SK-N-SH treated with all-trans-retinoic acid at 6 μM for 48 hours (cell line): ENCODE results near the gene ESYT2.

ENCODE experiments used
- ATAC-seq: fragments of 200-7000 bp; cut with Tn5 transposase; 3 replicates; pipeline ENCODE4 v1.9.1; 2020; ENCODE audit warnings: mild to moderate bottlenecking, moderate library complexity
- BACH2 ChIP-seq: fragments of 250-450 bp; sonication (Bioruptor Pico); IDR thresholded peaks from 2 replicates; pipeline ENCODE4 v1.9.0; 2021; ENCODE audit warnings: mild to moderate bottlenecking, borderline replicate concordance
- CSDC2 ChIP-seq: fragments of 250-450 bp; sonication (Bioruptor Pico); IDR thresholded peaks from 2 replicates; pipeline ENCODE4 v1.5.0; 2020; ENCODE audit warnings: mild to moderate bottlenecking, moderate library complexity
- ESRRG ChIP-seq: fragments of 250-450 bp; sonication (Bioruptor Pico); IDR thresholded peaks from 2 replicates; pipeline ENCODE4 v1.6.1; 2021; ENCODE audit warnings: mild to moderate bottlenecking
- GLIS3 ChIP-seq: fragments of 250-450 bp; sonication (Bioruptor Pico); IDR thresholded peaks from 2 replicates; pipeline ENCODE4 v1.5.0; 2020; ENCODE audit warnings: mild to moderate bottlenecking, moderate library complexity
- OSR1 ChIP-seq: fragments of 250-450 bp; sonication (Bioruptor Pico); IDR thresholded peaks from 2 replicates; pipeline ENCODE4 v1.8.0; 2022; ENCODE audit warnings: moderate library complexity, mild to moderate bottlenecking, inconsistent platforms
- PPARA ChIP-seq: fragments of 250-450 bp; sonication (Bioruptor Pico); IDR thresholded peaks from 2 replicates; pipeline ENCODE4 v1.5.0; 2020; ENCODE audit warnings: mild to moderate bottlenecking, borderline replicate concordance
- RARB ChIP-seq: fragments of 250-450 bp; sonication (Bioruptor Pico); IDR thresholded peaks from 2 replicates; pipeline ENCODE4 v1.8.0; 2021; ENCODE audit warnings: mild to moderate bottlenecking, moderate library complexity
- SNAI2 ChIP-seq: fragments of 250-450 bp; sonication (Bioruptor Pico); IDR thresholded peaks from 2 replicates; pipeline ENCODE4 v1.5.0; 2020; ENCODE audit warnings: mild to moderate bottlenecking, moderate library complexity
- TCF4 ChIP-seq: fragments of 250-450 bp; sonication (Bioruptor Pico); IDR thresholded peaks from 2 replicates; pipeline ENCODE4 v1.8.0; 2021; ENCODE audit warnings: mild to moderate bottlenecking, moderate library complexity, borderline replicate concordance
- TOX ChIP-seq: fragments of 250-450 bp; sonication (Bioruptor Pico); IDR thresholded peaks from 2 replicates; pipeline ENCODE4 v1.8.0; 2021; ENCODE audit warnings: mild to moderate bottlenecking, moderate library complexity, borderline replicate concordance
- ZC3H10 ChIP-seq: fragments of 250-450 bp; sonication (Bioruptor Pico); IDR thresholded peaks from 2 replicates; pipeline ENCODE4 v1.5.1; 2021; ENCODE audit warnings: mild to moderate bottlenecking, moderate library complexity
- ZFP3 ChIP-seq: fragments of 250-450 bp; sonication (Bioruptor Pico); IDR thresholded peaks from 2 replicates; pipeline ENCODE4 v1.5.0; 2020; ENCODE audit warnings: mild to moderate bottlenecking, moderate library complexity
- ZFP30 ChIP-seq: fragments of 450-650 bp; formaldehyde crosslinking; IDR thresholded peaks from 2 replicates; pipeline ENCODE4 v1.5.0; 2022; ENCODE audit warnings: mild to moderate bottlenecking, moderate library complexity
- ZNF565 ChIP-seq: fragments of 450-650 bp; formaldehyde crosslinking; conservative IDR thresholded peaks from 2 replicates; pipeline ENCODE4 v1.5.0; 2020; ENCODE audit warnings: low read depth, mild to moderate bottlenecking, moderate library complexity
- ZNF70 ChIP-seq: fragments of 450-650 bp; formaldehyde crosslinking; IDR thresholded peaks from 2 replicates; pipeline ENCODE4 v1.5.0; 2020; ENCODE audit warnings: mild to moderate bottlenecking, moderate library complexity
- ZNF8 ChIP-seq: fragments of 450-650 bp; formaldehyde crosslinking; IDR thresholded peaks from 2 replicates; pipeline ENCODE4 v1.5.0; 2020; ENCODE audit warnings: mild to moderate bottlenecking, moderate library complexity
- TF ChIP-seq, protein P1 (sequence below): fragments of 250-450 bp; sonication (Bioruptor Pico); IDR thresholded peaks from 2 replicates; pipeline ENCODE4 v1.5.1; 2020; ENCODE audit warnings: low read depth, mild to moderate bottlenecking, moderate library complexity
- TF ChIP-seq, protein P2 (sequence below): fragments of 250-450 bp; sonication (Bioruptor Pico); IDR thresholded peaks from 2 replicates; pipeline ENCODE4 v1.8.0; 2020; ENCODE audit warnings: mild to moderate bottlenecking, moderate library complexity, borderline replicate concordance
- TF ChIP-seq, protein P3 (sequence below): fragments of 250-450 bp; sonication (Bioruptor Pico); IDR thresholded peaks from 2 replicates; pipeline ENCODE4 v1.5.1; 2021; ENCODE audit warnings: mild to moderate bottlenecking, moderate library complexity
- TF ChIP-seq, protein P4 (sequence below): fragments of 250-450 bp; sonication (Bioruptor Pico); IDR thresholded peaks from 2 replicates; pipeline ENCODE4 v1.8.0; 2021; ENCODE audit warnings: low read depth, mild to moderate bottlenecking, moderate library complexity, borderline replicate concordance
- TF ChIP-seq, protein P5 (sequence below): fragments of 250-450 bp; sonication (Bioruptor Pico); IDR thresholded peaks from 2 replicates; pipeline ENCODE4 v1.5.0; 2020; ENCODE audit warnings: mild to moderate bottlenecking, moderate library complexity

ESYT2 gene

DNA sequence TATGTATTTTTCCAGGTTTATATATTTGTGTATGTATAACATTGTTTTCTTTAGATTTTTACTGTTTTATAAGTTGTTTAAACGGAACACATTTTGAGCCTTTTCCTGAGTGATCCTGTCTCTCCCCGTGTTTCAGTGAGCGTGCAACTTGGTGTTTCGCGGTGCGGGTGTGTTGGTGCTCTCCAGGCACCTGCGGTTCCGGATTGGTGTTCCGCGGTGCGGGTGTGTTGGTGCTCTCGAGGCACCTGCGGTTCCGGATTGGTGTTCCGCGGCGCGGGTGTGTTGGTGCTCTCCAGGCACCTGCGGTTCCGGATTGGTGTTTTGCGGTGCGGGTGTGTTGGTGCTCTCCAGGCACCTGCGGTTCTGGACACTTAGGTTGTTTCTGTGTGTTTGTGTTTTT is 47.7 kb upstream of the ESYT2 start:
- TF ChIP-seq, protein P1, sequence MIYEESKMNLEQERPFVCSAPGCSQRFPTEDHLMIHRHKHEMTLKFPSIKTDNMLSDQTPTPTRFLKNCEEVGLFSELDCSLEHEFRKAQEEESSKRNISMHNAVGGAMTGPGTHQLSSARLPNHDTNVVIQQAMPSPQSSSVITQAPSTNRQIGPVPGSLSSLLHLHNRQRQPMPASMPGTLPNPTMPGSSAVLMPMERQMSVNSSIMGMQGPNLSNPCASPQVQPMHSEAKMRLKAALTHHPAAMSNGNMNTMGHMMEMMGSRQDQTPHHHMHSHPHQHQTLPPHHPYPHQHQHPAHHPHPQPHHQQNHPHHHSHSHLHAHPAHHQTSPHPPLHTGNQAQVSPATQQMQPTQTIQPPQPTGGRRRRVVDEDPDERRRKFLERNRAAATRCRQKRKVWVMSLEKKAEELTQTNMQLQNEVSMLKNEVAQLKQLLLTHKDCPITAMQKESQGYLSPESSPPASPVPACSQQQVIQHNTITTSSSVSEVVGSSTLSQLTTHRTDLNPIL (CRISPR knock-in tag): no peak
- TF ChIP-seq BACH2 (CRISPR knock-in tag) (no peak), CSDC2 (CRISPR knock-in tag) (no peak), SNAI2 (no peak), TOX (CRISPR knock-in tag) (no peak), ZFP30 (CRISPR knock-in tag) (no peak), PPARA (CRISPR knock-in tag) (no peak), ZNF565 (CRISPR knock-in tag) (no peak), ZNF8 (CRISPR knock-in tag) (no peak), ZNF70 (CRISPR knock-in tag) (no peak), ESRRG (CRISPR knock-in tag) (no peak), TCF4 (no peak), GLIS3 (CRISPR knock-in tag) (no peak), OSR1 (CRISPR knock-in tag) (no peak)
- TF ChIP-seq, protein P2, sequence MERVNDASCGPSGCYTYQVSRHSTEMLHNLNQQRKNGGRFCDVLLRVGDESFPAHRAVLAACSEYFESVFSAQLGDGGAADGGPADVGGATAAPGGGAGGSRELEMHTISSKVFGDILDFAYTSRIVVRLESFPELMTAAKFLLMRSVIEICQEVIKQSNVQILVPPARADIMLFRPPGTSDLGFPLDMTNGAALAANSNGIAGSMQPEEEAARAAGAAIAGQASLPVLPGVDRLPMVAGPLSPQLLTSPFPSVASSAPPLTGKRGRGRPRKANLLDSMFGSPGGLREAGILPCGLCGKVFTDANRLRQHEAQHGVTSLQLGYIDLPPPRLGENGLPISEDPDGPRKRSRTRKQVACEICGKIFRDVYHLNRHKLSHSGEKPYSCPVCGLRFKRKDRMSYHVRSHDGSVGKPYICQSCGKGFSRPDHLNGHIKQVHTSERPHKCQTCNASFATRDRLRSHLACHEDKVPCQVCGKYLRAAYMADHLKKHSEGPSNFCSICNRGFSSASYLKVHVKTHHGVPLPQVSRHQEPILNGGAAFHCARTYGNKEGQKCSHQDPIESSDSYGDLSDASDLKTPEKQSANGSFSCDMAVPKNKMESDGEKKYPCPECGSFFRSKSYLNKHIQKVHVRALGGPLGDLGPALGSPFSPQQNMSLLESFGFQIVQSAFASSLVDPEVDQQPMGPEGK (CRISPR knock-in tag): no peak
- TF ChIP-seq, protein P3, sequence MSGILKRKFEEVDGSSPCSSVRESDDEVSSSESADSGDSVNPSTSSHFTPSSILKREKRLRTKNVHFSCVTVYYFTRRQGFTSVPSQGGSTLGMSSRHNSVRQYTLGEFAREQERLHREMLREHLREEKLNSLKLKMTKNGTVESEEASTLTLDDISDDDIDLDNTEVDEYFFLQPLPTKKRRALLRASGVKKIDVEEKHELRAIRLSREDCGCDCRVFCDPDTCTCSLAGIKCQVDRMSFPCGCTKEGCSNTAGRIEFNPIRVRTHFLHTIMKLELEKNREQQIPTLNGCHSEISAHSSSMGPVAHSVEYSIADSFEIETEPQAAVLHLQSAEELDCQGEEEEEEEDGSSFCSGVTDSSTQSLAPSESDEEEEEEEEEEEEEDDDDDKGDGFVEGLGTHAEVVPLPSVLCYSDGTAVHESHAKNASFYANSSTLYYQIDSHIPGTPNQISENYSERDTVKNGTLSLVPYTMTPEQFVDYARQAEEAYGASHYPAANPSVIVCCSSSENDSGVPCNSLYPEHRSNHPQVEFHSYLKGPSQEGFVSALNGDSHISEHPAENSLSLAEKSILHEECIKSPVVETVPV: no peak
- TF ChIP-seq, protein P4, sequence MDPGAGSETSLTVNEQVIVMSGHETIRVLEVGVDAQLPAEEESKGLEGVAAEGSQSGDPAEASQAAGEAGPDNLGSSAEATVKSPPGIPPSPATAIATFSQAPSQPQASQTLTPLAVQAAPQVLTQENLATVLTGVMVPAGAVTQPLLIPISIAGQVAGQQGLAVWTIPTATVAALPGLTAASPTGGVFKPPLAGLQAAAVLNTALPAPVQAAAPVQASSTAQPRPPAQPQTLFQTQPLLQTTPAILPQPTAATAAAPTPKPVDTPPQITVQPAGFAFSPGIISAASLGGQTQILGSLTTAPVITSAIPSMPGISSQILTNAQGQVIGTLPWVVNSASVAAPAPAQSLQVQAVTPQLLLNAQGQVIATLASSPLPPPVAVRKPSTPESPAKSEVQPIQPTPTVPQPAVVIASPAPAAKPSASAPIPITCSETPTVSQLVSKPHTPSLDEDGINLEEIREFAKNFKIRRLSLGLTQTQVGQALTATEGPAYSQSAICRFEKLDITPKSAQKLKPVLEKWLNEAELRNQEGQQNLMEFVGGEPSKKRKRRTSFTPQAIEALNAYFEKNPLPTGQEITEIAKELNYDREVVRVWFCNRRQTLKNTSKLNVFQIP (CRISPR knock-in tag): no peak
- no peak for ATAC-seq

DNA sequence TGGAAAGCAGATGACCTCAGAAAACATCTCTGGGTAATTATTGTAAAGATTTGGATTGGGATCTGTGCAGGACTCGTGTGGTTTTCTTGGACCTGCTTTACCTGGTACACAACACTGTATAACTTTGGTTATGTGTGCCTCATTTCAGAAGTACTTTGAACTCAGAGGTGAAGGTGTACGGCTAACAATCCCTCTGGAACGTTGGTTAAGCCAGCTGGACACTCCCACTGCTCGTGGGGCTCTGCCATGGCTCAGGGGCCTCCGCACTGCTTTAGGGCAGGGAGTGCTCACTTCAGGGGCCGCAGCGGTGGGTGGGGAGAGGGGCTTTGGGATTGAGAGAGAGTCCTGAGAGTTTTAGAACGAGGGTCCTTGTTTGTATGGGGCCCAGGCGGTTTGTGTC is 40.6 kb upstream of the ESYT2 start:
- no peak for ATAC-seq
- TF ChIP-seq, protein P2 (CRISPR knock-in tag): no peak
- TF ChIP-seq ZNF70 (CRISPR knock-in tag) (no peak), TOX (CRISPR knock-in tag) (no peak)

GRCh38 chr7:158868764-158869410 is 39.6 kb upstream of the ESYT2 start:
- no peak for ATAC-seq
- TF ChIP-seq ESRRG (CRISPR knock-in tag) (no peak), ZFP30 (CRISPR knock-in tag) (no peak), ZFP3 (no peak), RARB (CRISPR knock-in tag) (no peak), ZNF8 (CRISPR knock-in tag) (no peak), GLIS3 (CRISPR knock-in tag) (no peak), BACH2 (CRISPR knock-in tag) (no peak), CSDC2 (CRISPR knock-in tag) (no peak), ZC3H10 (CRISPR knock-in tag) (no peak)
- TF ChIP-seq, protein P2 (CRISPR knock-in tag): no peak
- TF ChIP-seq, protein P4 (CRISPR knock-in tag): no peak
- TF ChIP-seq, protein P5, sequence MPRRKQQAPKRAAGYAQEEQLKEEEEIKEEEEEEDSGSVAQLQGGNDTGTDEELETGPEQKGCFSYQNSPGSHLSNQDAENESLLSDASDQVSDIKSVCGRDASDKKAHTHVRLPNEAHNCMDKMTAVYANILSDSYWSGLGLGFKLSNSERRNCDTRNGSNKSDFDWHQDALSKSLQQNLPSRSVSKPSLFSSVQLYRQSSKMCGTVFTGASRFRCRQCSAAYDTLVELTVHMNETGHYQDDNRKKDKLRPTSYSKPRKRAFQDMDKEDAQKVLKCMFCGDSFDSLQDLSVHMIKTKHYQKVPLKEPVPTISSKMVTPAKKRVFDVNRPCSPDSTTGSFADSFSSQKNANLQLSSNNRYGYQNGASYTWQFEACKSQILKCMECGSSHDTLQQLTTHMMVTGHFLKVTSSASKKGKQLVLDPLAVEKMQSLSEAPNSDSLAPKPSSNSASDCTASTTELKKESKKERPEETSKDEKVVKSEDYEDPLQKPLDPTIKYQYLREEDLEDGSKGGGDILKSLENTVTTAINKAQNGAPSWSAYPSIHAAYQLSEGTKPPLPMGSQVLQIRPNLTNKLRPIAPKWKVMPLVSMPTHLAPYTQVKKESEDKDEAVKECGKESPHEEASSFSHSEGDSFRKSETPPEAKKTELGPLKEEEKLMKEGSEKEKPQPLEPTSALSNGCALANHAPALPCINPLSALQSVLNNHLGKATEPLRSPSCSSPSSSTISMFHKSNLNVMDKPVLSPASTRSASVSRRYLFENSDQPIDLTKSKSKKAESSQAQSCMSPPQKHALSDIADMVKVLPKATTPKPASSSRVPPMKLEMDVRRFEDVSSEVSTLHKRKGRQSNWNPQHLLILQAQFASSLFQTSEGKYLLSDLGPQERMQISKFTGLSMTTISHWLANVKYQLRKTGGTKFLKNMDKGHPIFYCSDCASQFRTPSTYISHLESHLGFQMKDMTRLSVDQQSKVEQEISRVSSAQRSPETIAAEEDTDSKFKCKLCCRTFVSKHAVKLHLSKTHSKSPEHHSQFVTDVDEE (CRISPR knock-in tag): no peak
